ENCODE results near the gene KRTAP5-1.

GRCh38 chr11:1618231-1618630 lies 33.1 kb upstream of the KRTAP5-1 start:
- TF ChIP-seq CTCF (IDR thresholded peaks at IDR 0.05 in 4 of 5, conservative IDR thresholded peaks at IDR 0.05 in 1 of 5), result no peak
- TF ChIP-seq POLR2A (IDR thresholded peaks at IDR 0.05), result no peak
